Measurements from ENCODE around the gene JAML. TPM values are rescaled to one million over a fixed set of nuclear protein-coding genes. Genes with fewer than 3 reads are reported as not detected.

The JAML gene
- total RNA-seq, 6 experiments from 2014 or later, result 1.5 to 9.1 (median 3.2) TPM

DNA sequence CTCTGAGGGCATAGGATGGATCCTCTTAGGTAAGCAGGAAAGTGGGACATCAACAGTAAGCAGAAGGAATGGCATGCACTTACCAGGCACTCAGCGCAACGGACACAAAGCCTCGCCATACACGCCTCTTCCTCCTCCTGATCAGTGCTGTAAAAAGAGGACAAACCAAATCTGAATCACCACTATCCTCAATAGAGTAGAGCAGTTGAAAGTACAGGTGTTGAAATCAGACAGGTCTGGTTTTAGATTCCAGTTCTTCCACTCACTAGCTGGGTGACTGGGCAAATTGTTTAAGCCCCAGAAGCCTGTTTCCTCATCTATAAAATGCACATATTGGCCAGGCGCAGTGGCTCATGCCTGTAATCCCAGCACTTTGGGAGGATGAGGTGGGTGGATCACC is 8.6 kb upstream of the JAML start:
- Histone ChIP-seq H3K27me3 (no peaks in the 10 kb centered on the region), H3K4me1 (peaks cover 0 to 7% (median 0%) of the 10 kb centered on the region in 4 donors), H3K9me3 (no peaks in the 10 kb centered on the region), H3K27ac (no peak overlapping the region), H3K4me3 (no peak overlapping the region), H3K36me3 (no peaks in the 10 kb centered on the region)
- ATAC-seq, result peak in 1 of 4 donors; percentile 38
- intact Hi-C loops (cut with DNase I), result no loop called here
- no peak for TF ChIP-seq POLR2A (IDR thresholded peaks at IDR 0.05)
- no peak for TF ChIP-seq CTCF (IDR thresholded peaks at IDR 0.05)
- WGBS (ENCODE audit: insufficient coverage, low coverage, low lambda C conversion rate, missing lambda C conversion rate), result 91% methylated on average over 5 of the region's 5 CpGs
- no peak for DNase-seq

- DNase-seq (no peak), ATAC-seq (peak in 1 of 4 donors; percentile 31)
- WGBS (ENCODE audit: insufficient coverage, low coverage, low lambda C conversion rate, missing lambda C conversion rate), result 69% methylated on average over 1 of the region's 1 CpG
- no peaks in the 10 kb centered on the region for H3K36me3 ChIP-seq
- TF ChIP-seq CTCF (IDR thresholded peaks at IDR 0.05), result no peak
- H3K27me3 ChIP-seq, result no peaks in the 10 kb centered on the region
- H3K4me1 ChIP-seq, result no peaks in the 10 kb centered on the region
- no peaks in the 10 kb centered on the region for H3K9me3 ChIP-seq
- no peak overlapping the region for H3K4me3 ChIP-seq
- H3K27ac ChIP-seq, result no peak overlapping the region
- intact Hi-C loops (cut with DNase I), result no loop called here
Observed at GRCh38 chr11:118232659-118233058, 7.8 kb upstream of the JAML start.

- Histone ChIP-seq H3K27ac (no peak overlapping the region), H3K4me3 (no peak overlapping the region), H3K4me1 (no peaks in the 10 kb centered on the region), H3K36me3 (no peaks in the 10 kb centered on the region), H3K27me3 (no peaks in the 10 kb centered on the region), H3K9me3 (no peaks in the 10 kb centered on the region)
- TF ChIP-seq POLR2A (IDR thresholded peaks at IDR 0.05) (no peak), CTCF (IDR thresholded peaks at IDR 0.05) (no peak)
- DNase-seq, result no peak
- no peak for ATAC-seq
- intact Hi-C loops (cut with DNase I), result no loop called here
Observed at GRCh38 chr11:118231461-118231860, 6.7 kb upstream of the JAML start.

GRCh38 chr11:118230088-118230487 is 5.3 kb upstream of the JAML start:
- H3K9me3 ChIP-seq, result no peaks in the 10 kb centered on the region
- DNase-seq (no peak), ATAC-seq (no peak)
- no peaks in the 10 kb centered on the region for H3K4me1 ChIP-seq
- no peak overlapping the region for H3K4me3 ChIP-seq
- H3K27ac ChIP-seq, result no peak overlapping the region
- H3K27me3 ChIP-seq, result no peaks in the 10 kb centered on the region
- TF ChIP-seq POLR2A (IDR thresholded peaks at IDR 0.05) (no peak), CTCF (IDR thresholded peaks at IDR 0.05) (no peak)
- intact Hi-C loops (cut with DNase I), result no loop called here
- 87% methylated on average over 3 of the region's 3 CpGs for WGBS (ENCODE audit: insufficient coverage, low coverage, low lambda C conversion rate, missing lambda C conversion rate)
- H3K36me3 ChIP-seq, result no peaks in the 10 kb centered on the region

DNA sequence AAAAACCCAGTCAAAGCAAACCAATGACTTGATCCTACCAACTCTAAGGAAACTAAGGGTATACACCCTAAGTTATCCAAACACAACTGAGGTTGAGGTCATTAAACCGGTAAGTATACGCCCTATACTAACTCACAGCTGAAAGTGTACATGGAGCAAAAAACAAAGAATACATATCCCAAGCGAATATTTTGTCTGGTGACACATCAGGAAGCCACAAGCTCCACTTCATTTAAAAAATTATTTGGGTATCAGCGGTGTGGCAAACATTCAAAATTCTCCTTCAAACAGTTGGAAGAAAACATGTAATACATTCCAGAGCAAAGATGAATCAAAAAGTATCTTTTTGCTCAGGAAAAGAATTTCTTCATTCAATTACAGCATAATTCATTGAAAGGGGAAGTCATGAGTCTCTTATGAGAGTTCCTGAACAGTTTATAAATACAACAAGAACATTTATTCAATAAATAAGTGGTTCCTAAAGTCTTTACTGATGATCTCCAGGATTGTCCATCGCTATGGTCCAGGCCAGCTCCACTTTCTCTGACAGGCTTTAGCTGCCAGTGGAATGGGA is 4.5 kb upstream of the JAML start:
- H3K27ac ChIP-seq, result peak overlapping the region in 2 of 3 donors; percentile 18 to 20
- H3K36me3 ChIP-seq, result no peaks in the 10 kb centered on the region
- H3K4me1 ChIP-seq, result no peaks in the 10 kb centered on the region
- no peak for DNase-seq
- no peaks in the 10 kb centered on the region for H3K27me3 ChIP-seq
- intact Hi-C loops (cut with DNase I), result no loop called here
- WGBS (ENCODE audit: insufficient coverage, low coverage, low lambda C conversion rate, missing lambda C conversion rate), result 64% methylated on average over 5 of the region's 5 CpGs
- no peak for ATAC-seq
- H3K9me3 ChIP-seq, result no peaks in the 10 kb centered on the region
- no peak overlapping the region for H3K4me3 ChIP-seq
- TF ChIP-seq POLR2A (IDR thresholded peaks at IDR 0.05), result no peak
- TF ChIP-seq CTCF (IDR thresholded peaks at IDR 0.05), result no peak
